G401 (cell line): Measurements from ENCODE around the gene AKAP17A. TPM values are rescaled to one million over a fixed set of nuclear protein-coding genes. Genes with fewer than 3 reads are reported as not detected.
"Not testable (repeated sequence)": the region's sequence is repeated elsewhere in the genome, so short reads cannot be mapped to it uniquely, and the experiment has no call there.

Experiments
- DNase-seq: peaks from one replicate; pipeline ENCODE4 v3.0.0-alpha.2; 2015; ENCODE audit warnings: low spot score
- in situ Hi-C: cut with HindIII; loops from 2 replicates; pipeline ENCODE4 v1.10.0; 2016; ENCODE audit warnings: low sequenced_read_pairs, mixed read lengths
- total RNA-seq: library from RNA; depleted of rRNA; stranded (reverse); fragments of >200 nt; shearing (Covaris generic); gene quantifications from 2 replicates; pipeline ENCODE4 v1.2.3, GENCODE V29; 2014

Gene AKAP17A
- total RNA-seq, 1 experiment from 2014 or later: 37.1 TPM

- DNase-seq: no peak
- in situ Hi-C loops: no loop called here
Measured at GRCh38 chrX:1599791-1600405, 8.5 kb downstream of the AKAP17A start.

- in situ Hi-C loops: no loop called here
- no peak for DNase-seq
Measured at GRCh38 chrX:1600406-1601050, 9.1 kb downstream of the AKAP17A start.

DNA sequence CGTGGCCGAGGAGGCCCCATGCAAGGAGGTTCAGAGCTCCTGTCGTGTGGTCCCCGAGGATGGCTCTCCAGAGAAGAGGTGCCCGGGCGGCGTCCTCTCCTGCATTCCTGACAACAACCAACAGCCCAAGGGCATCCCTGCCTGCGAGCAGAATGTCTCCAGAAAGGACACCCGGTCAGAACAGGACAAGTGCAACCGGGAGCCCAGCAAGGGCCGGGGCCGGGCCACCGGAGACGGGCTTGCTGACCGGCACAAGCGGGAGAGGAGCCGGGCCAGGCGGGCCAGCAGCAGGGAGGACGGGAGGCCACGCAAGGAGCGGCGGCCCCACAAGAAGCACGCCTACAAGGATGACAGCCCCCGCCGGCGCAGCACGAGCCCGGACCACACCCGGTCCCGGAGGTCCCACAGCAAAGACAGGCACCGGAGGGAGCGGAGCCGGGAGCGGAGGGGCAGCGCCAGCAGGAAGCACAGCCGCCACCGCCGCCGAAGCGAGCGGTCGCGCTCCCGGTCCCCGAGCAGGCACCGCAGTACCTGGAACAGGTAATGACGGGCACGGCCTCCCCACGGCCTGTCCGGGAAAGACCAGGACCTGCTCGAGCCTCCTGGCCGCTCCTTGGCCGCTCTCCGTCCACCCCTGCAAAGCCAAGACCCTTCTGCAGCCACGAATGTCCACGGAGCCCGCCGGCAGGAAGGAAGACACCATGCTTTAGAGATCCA, 9.8 kb downstream of the AKAP17A start:
- in situ Hi-C loops: no loop called here

DNA sequence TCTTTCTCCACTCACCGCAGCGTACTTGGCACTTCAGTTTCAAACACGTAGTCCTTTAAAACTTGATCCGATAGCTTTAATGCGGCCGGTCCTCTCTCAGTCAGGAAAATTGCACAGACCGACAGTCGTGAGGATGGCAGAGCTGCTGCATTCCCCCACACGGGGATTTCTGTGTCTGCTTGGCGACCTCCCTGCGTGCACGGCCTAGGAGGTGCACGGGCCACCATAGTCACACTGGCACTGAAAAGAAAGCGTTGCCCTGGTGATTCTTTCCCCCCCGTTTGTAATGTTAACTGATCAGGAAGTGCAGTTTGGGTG, 10.3 kb downstream of the AKAP17A start:
- in situ Hi-C loops: no loop called here
- no peak for DNase-seq

More for the DNA sequence above, 9.8 kb downstream of the AKAP17A start:
- DNase-seq: no peak

- no peak for DNase-seq
- in situ Hi-C loops: no loop called here
Measured at GRCh38 chrX:1602299-1602698, 10.9 kb downstream of the AKAP17A start.

GRCh38 chrX:1606496-1606895, 15.1 kb downstream of the AKAP17A start:
- in situ Hi-C loops: no loop called here
- DNase-seq: no peak

DNA sequence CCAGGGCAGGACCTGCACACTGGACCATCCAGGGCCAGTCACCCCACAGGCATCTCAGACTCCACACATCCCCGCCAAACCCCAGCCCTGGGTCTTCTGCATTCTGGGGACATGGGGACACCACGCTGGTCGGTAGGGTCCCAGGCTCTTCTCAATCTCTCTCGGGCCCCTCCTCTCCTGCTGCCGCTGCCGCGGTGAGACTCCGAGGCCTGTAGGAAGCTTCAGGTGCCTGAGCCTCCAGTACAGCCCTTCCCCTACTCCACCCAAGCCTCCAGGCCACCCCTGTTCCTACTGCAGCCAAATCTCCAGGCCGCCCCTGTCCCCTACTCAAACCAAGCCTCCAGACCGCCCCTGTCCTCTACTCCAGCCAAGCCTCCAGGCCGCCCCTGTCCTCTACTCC, 17.9 kb downstream of the AKAP17A start:
- DNase-seq: no peak
- in situ Hi-C loops: no loop called here

- no peak for DNase-seq
- in situ Hi-C loops: no loop called here
Measured at GRCh38 chrX:1609762-1610161, 18.4 kb downstream of the AKAP17A start.

DNA sequence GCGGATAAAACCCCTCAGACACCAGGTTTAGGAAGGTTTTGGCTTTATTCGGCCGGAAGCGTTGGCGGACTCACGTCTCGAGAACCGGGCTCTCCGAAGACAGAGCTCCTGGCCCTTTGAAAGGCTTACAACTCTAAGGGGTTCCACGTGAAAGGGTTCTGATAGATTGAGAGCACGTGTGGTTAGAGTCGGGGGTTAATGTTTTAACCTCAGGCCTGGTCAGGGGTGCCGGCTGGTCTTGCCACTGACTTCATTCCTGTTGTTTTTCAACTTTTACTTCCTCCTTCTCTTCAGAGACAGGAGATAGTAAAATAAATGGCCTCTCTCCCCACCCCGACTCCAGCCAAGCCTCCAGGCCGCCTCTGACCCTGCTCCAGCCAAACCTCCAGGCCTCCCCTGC, 18.8 kb downstream of the AKAP17A start:
- no peak for DNase-seq
- in situ Hi-C loops: no loop called here

- in situ Hi-C loops: no loop called here
- DNase-seq: no peak
Measured at GRCh38 chrX:1610736-1611135, 19.3 kb downstream of the AKAP17A start.

DNA sequence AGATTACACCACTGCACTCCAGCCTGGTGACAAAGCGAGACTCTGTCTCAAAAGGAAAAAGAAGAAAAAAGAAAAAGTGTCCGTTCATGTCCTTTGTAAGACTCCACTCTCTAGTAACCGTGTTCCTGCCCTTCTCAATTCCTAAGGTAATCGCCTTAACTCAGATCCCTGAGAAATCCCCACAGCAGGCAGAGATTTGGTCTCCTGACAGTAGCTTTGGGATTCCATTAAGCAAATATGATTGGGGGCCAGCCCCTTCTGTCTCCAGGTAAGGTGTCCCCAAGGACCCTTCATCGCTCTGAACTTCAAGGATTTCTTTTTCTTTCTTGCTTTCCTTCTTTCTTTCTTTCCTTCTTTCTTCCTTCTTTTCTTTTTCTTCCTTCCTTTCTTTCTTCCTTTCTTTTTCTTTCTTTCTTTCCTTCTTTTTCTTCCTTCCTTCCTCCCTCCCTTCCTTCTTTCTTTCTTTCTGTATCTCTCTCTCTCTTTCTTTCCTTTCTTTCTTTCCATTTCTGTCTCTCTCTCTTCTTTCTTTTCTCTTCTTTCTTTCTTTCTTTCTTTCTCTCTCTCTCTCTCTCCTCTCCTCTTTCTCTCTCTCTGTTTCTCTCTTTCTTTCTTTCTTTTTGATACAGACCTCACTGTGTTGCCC, 21.4 kb downstream of the AKAP17A start:
- in situ Hi-C loops: no loop called here
- DNase-seq: no peak

- in situ Hi-C loops: no loop called here
- DNase-seq: no peak
Measured at GRCh38 chrX:1614927-1615326, 23.5 kb downstream of the AKAP17A start, which contains the start of gene ASMT. ASMT (plus strand) TSS chrX:1615059; CDS start chrX:1615200, 141 bp downstream.

DNA sequence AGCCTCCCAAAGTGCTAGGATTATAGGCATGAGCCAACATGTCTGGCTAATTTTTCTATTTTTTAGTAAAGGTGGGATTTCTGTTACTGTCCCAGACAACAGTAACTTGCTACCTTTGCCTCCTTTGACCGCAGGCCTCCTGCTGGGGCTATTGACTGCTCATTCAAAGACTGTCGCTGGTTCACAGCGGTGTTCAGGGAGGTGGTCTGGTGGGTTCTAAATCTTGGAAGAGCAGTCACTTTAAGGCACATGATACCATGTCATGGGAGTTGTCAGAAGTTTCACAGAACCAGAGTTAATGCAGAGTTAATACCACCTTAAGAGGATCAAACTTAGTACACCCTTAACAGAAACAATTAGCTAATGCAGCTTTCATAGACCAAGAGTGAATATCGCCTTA, 27.3 kb downstream of the AKAP17A start:
- no peak for DNase-seq
- in situ Hi-C loops: no loop called here

- in situ Hi-C loops: no loop called here
Measured at GRCh38 chrX:1623691-1624090, 32.3 kb downstream of the AKAP17A start.

DNA sequence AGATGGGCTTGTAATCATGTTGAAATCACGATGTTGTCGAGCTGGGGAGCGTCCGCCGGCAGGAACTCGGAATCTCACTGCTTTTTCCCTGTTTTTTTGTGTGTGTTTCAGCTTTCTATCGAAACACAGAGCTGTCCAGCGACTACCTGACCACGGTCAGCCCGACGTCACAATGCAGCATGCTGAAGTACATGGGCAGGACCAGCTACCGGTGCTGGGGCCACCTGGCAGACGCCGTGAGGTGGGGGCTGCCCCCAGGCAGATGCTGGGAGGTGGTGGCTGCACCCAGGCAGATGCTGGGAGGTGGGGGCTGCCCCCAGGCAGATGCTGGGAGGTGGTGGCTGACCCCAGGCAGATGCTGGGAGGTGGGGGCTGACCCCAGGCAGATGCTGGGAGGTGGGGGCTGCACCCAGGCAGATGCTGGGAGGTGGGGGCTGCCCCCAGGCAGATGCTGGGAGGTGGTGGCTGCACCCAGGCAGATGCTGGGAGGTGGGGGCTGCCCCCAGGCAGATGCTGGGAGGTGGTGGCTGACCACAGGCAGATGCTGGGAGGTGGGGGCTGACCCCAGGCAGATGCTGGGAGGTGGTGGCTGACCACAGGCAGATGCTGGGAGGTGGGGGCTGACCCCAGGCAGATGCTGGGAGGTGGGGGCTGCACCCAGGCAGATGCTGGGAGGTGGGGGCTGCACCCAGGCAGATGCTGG, 32.9 kb downstream of the AKAP17A start:
- DNase-seq, in situ Hi-C loops: not testable (repeated sequence)

More at GRCh38 chrX:1623691-1624090, 32.3 kb downstream of the AKAP17A start:
- DNase-seq: no peak

DNA sequence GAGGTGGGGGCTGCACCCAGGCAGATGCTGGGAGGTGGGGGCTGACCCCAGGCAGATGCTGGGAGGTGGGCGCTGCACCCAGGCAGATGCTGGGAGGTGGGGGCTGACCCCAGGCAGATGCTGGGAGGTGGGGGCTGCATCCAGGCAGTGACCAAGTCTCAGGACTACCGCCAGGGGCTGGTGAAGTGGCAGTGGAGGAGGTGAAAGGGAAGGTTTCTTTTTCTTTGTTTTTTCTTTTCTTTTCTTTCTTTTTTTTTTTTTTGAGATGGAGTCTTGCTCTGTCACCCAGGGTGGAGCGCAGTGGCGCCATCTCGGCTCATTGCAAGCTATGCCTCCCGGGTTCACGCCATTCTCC, 33.4 kb downstream of the AKAP17A start:
- in situ Hi-C loops, DNase-seq: not testable (repeated sequence)

- in situ Hi-C loops: no loop called here
- DNase-seq: no peak
Measured at GRCh38 chrX:1629244-1629643, 37.8 kb downstream of the AKAP17A start.

DNA sequence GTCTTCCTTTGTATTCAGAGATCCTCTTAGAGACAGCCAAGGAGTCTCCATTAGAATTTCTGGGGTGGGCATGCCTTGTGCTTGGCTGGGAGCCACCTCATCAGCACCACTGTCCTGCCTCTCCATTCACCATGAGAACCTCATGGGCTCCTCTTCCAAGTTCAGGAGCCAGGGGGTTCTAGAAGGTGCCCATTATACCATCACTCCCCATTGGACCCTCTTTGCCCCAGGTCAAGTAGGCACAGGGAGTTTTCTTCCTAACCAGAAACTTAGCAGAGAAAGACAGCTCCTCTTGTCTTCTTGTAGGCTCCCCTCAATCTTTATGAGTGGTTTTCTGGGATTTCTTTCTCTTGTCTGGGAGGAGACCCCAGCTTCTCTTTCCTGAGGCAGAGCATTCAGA, 54.6 kb downstream of the AKAP17A start:
- in situ Hi-C loops: no loop called here
- no peak for DNase-seq

GRCh38 chrX:1649621-1650020, 58.2 kb downstream of the AKAP17A start:
- no peak for DNase-seq
- in situ Hi-C loops: no loop called here
